ENCODE results near the gene SPIN2A.
"Not testable (repeated sequence)": the region's sequence is repeated elsewhere in the genome, so short reads cannot be mapped to it uniquely, and the experiment has no call there.

Gene SPIN2A

GRCh38 chrX:57137073-57137472 is at the start of gene SPIN2A:
Gene SPIN2A (minus strand): TSS chrX:57137397. CDS start chrX:57136597, 800 bp downstream.
- peak in 2 of 58 donors; percentile 0 to 1 for DNase-seq

- DNase-seq: no peak
Measured at GRCh38 chrX:57178605-57179004, 41.4 kb upstream of the SPIN2A start.

GRCh38 chrX:57177070-57177469 is 39.9 kb upstream of the SPIN2A start:
- no peak for DNase-seq

GRCh38 chrX:57172544-57172943 is 35.3 kb upstream of the SPIN2A start:
- peak in 2 of 58 donors; percentile 0 to 11 for DNase-seq

GRCh38 chrX:57156397-57157049 is 19.3 kb upstream of the SPIN2A start:
- DNase-seq: peak in 12 of 58 donors; percentile 0 to 26 (median 3)

GRCh38 chrX:57155171-57155570 is 18.0 kb upstream of the SPIN2A start:
- no peak for DNase-seq

GRCh38 chrX:57152222-57152621 is 15.0 kb upstream of the SPIN2A start:
- DNase-seq: not testable (repeated sequence)

GRCh38 chrX:57138674-57139073 is 1.5 kb upstream of the SPIN2A start:
- DNase-seq: no peak

- peak in 1 of 58 donors; percentile 0 for DNase-seq
Measured at GRCh38 chrX:57137501-57137900, 304 bp upstream of the SPIN2A start.

- DNase-seq: not testable (repeated sequence)
Measured at GRCh38 chrX:57136589-57136988, 608 bp downstream of the SPIN2A start.

- DNase-seq: no peak
Measured at GRCh38 chrX:57135287-57135686, 1.9 kb downstream of the SPIN2A start.

GRCh38 chrX:57134702-57135101 is 2.5 kb downstream of the SPIN2A start:
- no peak for DNase-seq

GRCh38 chrX:57133706-57134105 is 3.5 kb downstream of the SPIN2A start:
- no peak for DNase-seq

GRCh38 chrX:57133284-57133683 is 3.9 kb downstream of the SPIN2A start:
- DNase-seq: not testable (repeated sequence)

- DNase-seq: no peak
Measured at GRCh38 chrX:57132046-57132445, 5.2 kb downstream of the SPIN2A start.

GRCh38 chrX:57121816-57122215 is 15.4 kb downstream of the SPIN2A start:
- no peak for DNase-seq

GRCh38 chrX:57121162-57121755 is 15.9 kb downstream of the SPIN2A start, which contains the start of gene SPIN2B:
Gene SPIN2B (minus strand): TSS chrX:57121548.
- peak; percentile 1 to 86 (median 61) for DNase-seq

- DNase-seq: peak in 3 of 58 donors; percentile 0 to 35 (median 15)
Measured at GRCh38 chrX:57120619-57121161, 16.5 kb downstream of the SPIN2A start.

- DNase-seq: peak in 1 of 58 donors; percentile 1
Measured at GRCh38 chrX:57119416-57119815, 17.8 kb downstream of the SPIN2A start.

GRCh38 chrX:57117566-57117965 is 19.6 kb downstream of the SPIN2A start:
- not testable (repeated sequence) for DNase-seq

GRCh38 chrX:57104921-57105398 is 32.2 kb downstream of the SPIN2A start:
- no peak for DNase-seq

GRCh38 chrX:57104406-57104805 is 32.8 kb downstream of the SPIN2A start:
- DNase-seq: no peak

Data from anterior cingulate cortex (tissue), 58 donors.